GM13977 (cell line): Measurements from ENCODE around the gene NFE2L3.

Experiments used
- DNase-seq: peaks from one replicate; pipeline ENCODE4 v3.0.0; 2012; ENCODE audit warnings: low spot score
- in situ Hi-C: fragments of 300-500 bp; cut with MboI; formaldehyde crosslinking; loops from one replicate; pipeline ENCODE4 v1.12.0; 2022; ENCODE audit warnings: low sequenced_read_pairs, low pct_unique_long_range_greater_than_20kb, mixed read lengths, inconsistent platforms; ENCODE audit not compliant: unreplicated experiment
- TF ChIP-seq, protein P1 (sequence below): IDR thresholded peaks from 2 replicates; pipeline ENCODE4 v1.5.1; 2012; ENCODE audit warnings: mild to moderate bottlenecking, control low read depth; ENCODE audit not compliant: insufficient read depth; ENCODE audit errors: extremely low read depth, missing control alignments

Gene NFE2L3

DNA sequence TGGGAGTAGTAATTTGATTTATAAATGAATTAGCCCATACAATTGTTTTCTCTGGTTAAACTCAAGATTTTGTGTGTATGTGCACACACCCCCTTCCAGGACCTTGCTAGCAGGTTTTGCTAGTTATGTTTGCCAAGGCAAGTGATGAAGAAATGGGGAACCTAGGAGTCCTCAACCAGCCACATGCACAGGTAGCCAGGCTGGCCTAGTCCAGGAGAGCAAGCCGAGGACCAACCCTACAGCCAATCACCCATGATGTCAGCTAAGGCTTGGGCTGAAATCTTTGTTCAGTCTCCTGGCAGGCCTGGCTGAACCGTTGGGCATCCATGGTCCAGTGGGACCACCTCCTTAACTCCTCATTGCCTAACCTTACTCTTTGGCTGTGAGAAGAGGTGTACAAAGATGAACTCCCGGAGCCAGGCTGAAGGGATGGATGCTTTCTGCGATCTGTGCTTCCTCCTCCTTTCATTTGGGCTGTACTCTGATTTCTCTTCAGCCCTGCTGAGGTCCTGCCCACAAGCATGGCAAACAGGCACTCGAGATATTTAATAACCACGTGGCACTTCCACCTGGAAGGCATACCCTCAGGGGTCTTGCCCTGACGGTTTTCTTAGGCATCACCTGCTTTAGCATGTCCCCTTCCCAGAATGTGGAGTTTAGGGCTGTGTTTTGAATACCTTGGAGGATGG lies 26.4 kb downstream of the NFE2L3 start:
- DNase-seq = no peak
- TF ChIP-seq, protein P1, sequence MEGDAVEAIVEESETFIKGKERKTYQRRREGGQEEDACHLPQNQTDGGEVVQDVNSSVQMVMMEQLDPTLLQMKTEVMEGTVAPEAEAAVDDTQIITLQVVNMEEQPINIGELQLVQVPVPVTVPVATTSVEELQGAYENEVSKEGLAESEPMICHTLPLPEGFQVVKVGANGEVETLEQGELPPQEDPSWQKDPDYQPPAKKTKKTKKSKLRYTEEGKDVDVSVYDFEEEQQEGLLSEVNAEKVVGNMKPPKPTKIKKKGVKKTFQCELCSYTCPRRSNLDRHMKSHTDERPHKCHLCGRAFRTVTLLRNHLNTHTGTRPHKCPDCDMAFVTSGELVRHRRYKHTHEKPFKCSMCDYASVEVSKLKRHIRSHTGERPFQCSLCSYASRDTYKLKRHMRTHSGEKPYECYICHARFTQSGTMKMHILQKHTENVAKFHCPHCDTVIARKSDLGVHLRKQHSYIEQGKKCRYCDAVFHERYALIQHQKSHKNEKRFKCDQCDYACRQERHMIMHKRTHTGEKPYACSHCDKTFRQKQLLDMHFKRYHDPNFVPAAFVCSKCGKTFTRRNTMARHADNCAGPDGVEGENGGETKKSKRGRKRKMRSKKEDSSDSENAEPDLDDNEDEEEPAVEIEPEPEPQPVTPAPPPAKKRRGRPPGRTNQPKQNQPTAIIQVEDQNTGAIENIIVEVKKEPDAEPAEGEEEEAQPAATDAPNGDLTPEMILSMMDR = no peak
- in situ Hi-C loops = loop anchor here (25.0 kb wide), 1 partner anchor 291 kb away; no protein-coding TSS in a partner anchor

GRCh38 chr7:26179422-26179821 lies 27.4 kb downstream of the NFE2L3 start:
- TF ChIP-seq, protein P1 = no peak
- in situ Hi-C loops = loop anchor here (25.0 kb wide), 1 partner anchor 292 kb away; no protein-coding TSS in a partner anchor

DNA sequence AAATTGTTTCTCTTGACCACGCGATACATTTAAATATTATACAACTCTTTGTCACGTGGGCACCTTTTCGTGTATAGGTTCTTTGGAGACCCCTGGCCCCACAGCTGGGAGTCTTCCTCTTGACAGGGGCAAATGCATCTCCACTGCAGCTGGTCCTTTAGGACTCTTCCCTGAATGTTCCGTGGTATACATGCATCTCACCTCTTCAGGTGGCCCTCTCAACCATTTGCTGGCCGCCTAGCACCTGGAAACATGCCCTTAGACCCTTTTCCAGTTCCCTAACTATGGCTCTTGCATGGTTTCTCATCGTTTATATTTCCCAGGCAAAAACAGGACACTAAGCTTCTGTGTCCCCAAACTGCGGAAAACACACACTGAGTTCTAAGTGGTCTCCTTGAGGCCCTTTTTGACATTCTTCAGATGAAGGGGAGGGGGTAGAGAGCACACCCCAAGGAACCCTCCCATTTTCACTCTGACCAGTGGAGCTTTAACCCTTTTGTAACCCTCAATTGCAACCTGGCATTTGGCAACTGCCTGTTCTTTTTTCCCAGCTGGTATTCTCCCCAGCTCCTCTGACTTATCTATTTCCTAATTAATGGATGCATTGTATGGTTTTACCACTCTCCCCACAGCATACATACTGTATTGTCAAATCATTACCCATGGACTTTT lies 28.0 kb downstream of the NFE2L3 start:
- in situ Hi-C loops = loop anchor here (25.0 kb wide), 1 partner anchor 293 kb away; no protein-coding TSS in a partner anchor
- TF ChIP-seq, protein P1 = no peak
- no peak for DNase-seq

More at GRCh38 chr7:26179422-26179821, 27.4 kb downstream of the NFE2L3 start:
- no peak for DNase-seq

- in situ Hi-C loops = loop anchor here (25.0 kb wide), 1 partner anchor 293 kb away; no protein-coding TSS in a partner anchor
- DNase-seq = no peak
- TF ChIP-seq, protein P1 = no peak
Observed at GRCh38 chr7:26180792-26181198, 28.8 kb downstream of the NFE2L3 start.

DNA sequence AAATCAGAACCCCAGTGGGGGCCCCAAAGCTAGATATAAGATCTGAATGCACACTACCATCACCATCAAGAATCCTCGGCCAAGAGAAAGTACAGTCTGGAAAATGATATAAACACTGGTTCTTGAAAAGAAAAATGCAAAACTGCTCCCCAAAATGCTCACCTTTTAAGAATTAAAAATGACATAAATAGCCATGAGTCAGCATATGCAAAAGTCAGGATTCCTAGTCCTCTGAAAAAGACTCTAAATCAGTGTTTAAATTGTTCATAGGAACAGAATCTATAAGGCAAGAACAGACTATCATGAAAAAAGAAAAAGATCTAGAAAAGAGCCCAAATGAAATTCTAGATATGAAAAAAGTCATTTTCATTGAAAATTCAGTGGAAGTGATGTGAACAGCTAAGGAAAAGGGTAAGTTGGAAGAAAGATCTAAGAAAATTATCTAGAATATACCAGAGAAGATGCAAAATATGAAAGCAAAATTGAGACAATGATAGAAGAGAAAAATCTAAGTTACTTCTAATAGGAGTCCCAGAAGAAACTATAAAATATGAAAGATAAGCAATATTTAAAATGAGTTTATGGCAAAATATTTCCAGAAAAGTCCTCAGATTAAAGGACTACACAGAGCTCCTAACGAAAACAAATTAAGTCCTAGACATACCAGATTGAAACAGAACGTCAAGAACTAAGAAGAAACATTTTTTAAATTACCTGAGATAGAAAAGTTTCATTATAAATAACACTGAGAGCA lies 29.7 kb downstream of the NFE2L3 start:
- in situ Hi-C loops = loop anchor here (25.0 kb wide), 1 partner anchor 294 kb away; no protein-coding TSS in a partner anchor
- TF ChIP-seq, protein P1 = no peak
- no peak for DNase-seq

DNA sequence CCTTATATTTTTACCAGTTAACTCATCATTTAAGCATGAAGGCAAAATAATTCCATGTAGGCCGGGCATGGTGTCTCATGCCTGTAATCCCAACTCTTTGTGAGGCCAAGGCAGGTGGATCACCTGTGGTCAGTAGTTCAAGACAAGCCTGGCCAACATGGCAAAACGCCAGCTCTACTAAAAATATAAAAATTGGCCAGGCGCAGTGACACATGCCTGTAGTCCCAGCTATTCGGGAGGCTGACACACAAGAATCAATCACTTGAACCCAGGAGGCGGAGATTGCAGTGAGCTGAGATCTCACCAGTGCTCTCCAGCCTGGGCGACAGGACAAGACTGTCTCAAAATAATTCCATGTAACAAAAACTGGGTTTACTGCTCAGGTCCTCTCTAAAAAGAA lies 30.3 kb downstream of the NFE2L3 start:
- TF ChIP-seq, protein P1 = no peak
- in situ Hi-C loops = loop anchor here (25.0 kb wide), 1 partner anchor 295 kb away; no protein-coding TSS in a partner anchor
- DNase-seq = no peak
